Ramos (cell line): ENCODE measurements around the gene ZNF831.

Experiments
- in situ Hi-C: fragments of 300-500 bp; cut with MboI; formaldehyde crosslinking; loops from one replicate; pipeline ENCODE4 v1.14.3; 2022; ENCODE audit warnings: low sequenced_read_pairs; ENCODE audit not compliant: unreplicated experiment

Gene ZNF831

GRCh38 chr20:59139998-59140397, 23.6 kb upstream of the ZNF831 start:
- in situ Hi-C loops, result no loop called here

GRCh38 chr20:59141818-59142581, 21.6 kb upstream of the ZNF831 start:
- in situ Hi-C loops, result no loop called here

GRCh38 chr20:59143326-59143725, 20.3 kb upstream of the ZNF831 start:
- in situ Hi-C loops, result no loop called here

- in situ Hi-C loops, result no loop called here
These were observed 19.3 kb upstream of the ZNF831 start for GRCh38 chr20:59144179-59144830.

- in situ Hi-C loops, result no loop called here
These were observed 18.8 kb upstream of the ZNF831 start for GRCh38 chr20:59144831-59145196.

GRCh38 chr20:59145247-59145923, 18.2 kb upstream of the ZNF831 start:
- in situ Hi-C loops, result no loop called here

- in situ Hi-C loops, result no loop called here
These were observed 17.5 kb upstream of the ZNF831 start for GRCh38 chr20:59145924-59146779.

- in situ Hi-C loops, result no loop called here
These were observed 16.6 kb upstream of the ZNF831 start for GRCh38 chr20:59146780-59147565.

GRCh38 chr20:59147586-59147985, 16.0 kb upstream of the ZNF831 start:
- in situ Hi-C loops, result no loop called here

GRCh38 chr20:59148701-59149493, 14.7 kb upstream of the ZNF831 start:
- in situ Hi-C loops, result no loop called here

- in situ Hi-C loops, result no loop called here
These were observed 13.7 kb upstream of the ZNF831 start for GRCh38 chr20:59149678-59150504.

- in situ Hi-C loops, result no loop called here
These were observed 12.8 kb upstream of the ZNF831 start for GRCh38 chr20:59150821-59151251.

GRCh38 chr20:59151391-59151790, 12.2 kb upstream of the ZNF831 start:
- in situ Hi-C loops, result no loop called here

- in situ Hi-C loops, result no loop called here
These were observed 11.8 kb upstream of the ZNF831 start for GRCh38 chr20:59151820-59152219.

GRCh38 chr20:59152559-59153354, 10.9 kb upstream of the ZNF831 start:
- in situ Hi-C loops, result no loop called here

- in situ Hi-C loops, result no loop called here
These were observed 10.3 kb upstream of the ZNF831 start for GRCh38 chr20:59153355-59153681.

GRCh38 chr20:59153832-59154231, 9.8 kb upstream of the ZNF831 start:
- in situ Hi-C loops, result no loop called here
